OCI-LY7 (cell line): ENCODE results near the gene GRAP.

ENCODE experiments used
- EZH2phosphoT487 ChIP-seq: fragments of 200-600 bp; sonication (generic); IDR thresholded peaks from 2 replicates; pipeline ENCODE4 v1.6.1; 2018; ENCODE audit warnings: low read depth, borderline replicate concordance, mild to moderate bottlenecking, mixed run types, antibody characterized with exemption, low read length, moderate library complexity, mixed read lengths
- TF ChIP-seq, protein P1 (sequence below): fragments of 200-600 bp; sonication (generic); conservative IDR thresholded peaks from 2 replicates; pipeline ENCODE4 v1.5.1; 2014; ENCODE audit warnings: mild to moderate bottlenecking, antibody characterized with exemption, low read length, moderate library complexity, mixed read lengths

- TF ChIP-seq, protein P1, sequence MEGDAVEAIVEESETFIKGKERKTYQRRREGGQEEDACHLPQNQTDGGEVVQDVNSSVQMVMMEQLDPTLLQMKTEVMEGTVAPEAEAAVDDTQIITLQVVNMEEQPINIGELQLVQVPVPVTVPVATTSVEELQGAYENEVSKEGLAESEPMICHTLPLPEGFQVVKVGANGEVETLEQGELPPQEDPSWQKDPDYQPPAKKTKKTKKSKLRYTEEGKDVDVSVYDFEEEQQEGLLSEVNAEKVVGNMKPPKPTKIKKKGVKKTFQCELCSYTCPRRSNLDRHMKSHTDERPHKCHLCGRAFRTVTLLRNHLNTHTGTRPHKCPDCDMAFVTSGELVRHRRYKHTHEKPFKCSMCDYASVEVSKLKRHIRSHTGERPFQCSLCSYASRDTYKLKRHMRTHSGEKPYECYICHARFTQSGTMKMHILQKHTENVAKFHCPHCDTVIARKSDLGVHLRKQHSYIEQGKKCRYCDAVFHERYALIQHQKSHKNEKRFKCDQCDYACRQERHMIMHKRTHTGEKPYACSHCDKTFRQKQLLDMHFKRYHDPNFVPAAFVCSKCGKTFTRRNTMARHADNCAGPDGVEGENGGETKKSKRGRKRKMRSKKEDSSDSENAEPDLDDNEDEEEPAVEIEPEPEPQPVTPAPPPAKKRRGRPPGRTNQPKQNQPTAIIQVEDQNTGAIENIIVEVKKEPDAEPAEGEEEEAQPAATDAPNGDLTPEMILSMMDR, result no peak
- TF ChIP-seq EZH2phosphoT487, result no peak
Measured at GRCh38 chr17:18978050-18978449, 68.7 kb downstream of the GRAP start.
